ENCODE data around the gene CDADC1.

CDADC1 gene

DNA sequence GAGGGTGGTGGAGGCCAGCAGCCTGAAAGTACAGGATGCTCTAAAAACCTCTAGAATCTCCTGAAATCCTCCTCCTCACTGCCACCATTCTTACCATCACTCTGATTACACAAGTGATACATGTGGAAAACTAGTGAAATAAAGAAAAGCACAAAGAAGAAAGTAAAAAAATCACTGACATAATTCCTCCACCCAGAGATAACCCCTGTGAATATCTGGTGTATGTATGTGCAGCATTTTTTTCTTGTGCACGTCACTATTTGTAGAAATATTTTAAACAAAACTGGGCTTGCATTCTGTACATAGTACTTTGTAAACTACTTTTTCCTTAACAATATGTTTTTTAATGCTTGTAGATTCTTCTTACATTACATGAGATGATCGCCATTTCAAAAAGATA, 73.2 kb downstream of the CDADC1 start:
- no peak overlapping the region for H3K4me3 ChIP-seq (replicated peaks; ENCODE audit: insufficient read depth, low read length)
- no peak for DNase-seq (ENCODE audit: low read depth in 1 of 2, low spot score in 1 of 2)
- no peak overlapping the region for H3K27ac ChIP-seq (replicated peaks)
- H3K27me3 ChIP-seq (ENCODE audit: insufficient read depth, poor library complexity, severe bottlenecking), result no peaks in the 10 kb centered on the region
- TF ChIP-seq, protein P1, sequence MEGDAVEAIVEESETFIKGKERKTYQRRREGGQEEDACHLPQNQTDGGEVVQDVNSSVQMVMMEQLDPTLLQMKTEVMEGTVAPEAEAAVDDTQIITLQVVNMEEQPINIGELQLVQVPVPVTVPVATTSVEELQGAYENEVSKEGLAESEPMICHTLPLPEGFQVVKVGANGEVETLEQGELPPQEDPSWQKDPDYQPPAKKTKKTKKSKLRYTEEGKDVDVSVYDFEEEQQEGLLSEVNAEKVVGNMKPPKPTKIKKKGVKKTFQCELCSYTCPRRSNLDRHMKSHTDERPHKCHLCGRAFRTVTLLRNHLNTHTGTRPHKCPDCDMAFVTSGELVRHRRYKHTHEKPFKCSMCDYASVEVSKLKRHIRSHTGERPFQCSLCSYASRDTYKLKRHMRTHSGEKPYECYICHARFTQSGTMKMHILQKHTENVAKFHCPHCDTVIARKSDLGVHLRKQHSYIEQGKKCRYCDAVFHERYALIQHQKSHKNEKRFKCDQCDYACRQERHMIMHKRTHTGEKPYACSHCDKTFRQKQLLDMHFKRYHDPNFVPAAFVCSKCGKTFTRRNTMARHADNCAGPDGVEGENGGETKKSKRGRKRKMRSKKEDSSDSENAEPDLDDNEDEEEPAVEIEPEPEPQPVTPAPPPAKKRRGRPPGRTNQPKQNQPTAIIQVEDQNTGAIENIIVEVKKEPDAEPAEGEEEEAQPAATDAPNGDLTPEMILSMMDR (IDR thresholded peaks at IDR 0.05; ENCODE audit: insufficient read depth, low read length), result no peak
- TF ChIP-seq GABPA (IDR thresholded peaks at IDR 0.05; ENCODE audit: low read depth) (no peak), POLR2AphosphoS5 (IDR thresholded peaks at IDR 0.05; ENCODE audit: low read depth) (no peak), SPI1 (IDR thresholded peaks at IDR 0.05; ENCODE audit: borderline replicate concordance, low read depth) (no peak)
- TF ChIP-seq, protein P2, sequence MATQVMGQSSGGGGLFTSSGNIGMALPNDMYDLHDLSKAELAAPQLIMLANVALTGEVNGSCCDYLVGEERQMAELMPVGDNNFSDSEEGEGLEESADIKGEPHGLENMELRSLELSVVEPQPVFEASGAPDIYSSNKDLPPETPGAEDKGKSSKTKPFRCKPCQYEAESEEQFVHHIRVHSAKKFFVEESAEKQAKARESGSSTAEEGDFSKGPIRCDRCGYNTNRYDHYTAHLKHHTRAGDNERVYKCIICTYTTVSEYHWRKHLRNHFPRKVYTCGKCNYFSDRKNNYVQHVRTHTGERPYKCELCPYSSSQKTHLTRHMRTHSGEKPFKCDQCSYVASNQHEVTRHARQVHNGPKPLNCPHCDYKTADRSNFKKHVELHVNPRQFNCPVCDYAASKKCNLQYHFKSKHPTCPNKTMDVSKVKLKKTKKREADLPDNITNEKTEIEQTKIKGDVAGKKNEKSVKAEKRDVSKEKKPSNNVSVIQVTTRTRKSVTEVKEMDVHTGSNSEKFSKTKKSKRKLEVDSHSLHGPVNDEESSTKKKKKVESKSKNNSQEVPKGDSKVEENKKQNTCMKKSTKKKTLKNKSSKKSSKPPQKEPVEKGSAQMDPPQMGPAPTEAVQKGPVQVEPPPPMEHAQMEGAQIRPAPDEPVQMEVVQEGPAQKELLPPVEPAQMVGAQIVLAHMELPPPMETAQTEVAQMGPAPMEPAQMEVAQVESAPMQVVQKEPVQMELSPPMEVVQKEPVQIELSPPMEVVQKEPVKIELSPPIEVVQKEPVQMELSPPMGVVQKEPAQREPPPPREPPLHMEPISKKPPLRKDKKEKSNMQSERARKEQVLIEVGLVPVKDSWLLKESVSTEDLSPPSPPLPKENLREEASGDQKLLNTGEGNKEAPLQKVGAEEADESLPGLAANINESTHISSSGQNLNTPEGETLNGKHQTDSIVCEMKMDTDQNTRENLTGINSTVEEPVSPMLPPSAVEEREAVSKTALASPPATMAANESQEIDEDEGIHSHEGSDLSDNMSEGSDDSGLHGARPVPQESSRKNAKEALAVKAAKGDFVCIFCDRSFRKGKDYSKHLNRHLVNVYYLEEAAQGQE (IDR thresholded peaks at IDR 0.05; ENCODE audit: insufficient replicate concordance, low read depth), result no peak

DNA sequence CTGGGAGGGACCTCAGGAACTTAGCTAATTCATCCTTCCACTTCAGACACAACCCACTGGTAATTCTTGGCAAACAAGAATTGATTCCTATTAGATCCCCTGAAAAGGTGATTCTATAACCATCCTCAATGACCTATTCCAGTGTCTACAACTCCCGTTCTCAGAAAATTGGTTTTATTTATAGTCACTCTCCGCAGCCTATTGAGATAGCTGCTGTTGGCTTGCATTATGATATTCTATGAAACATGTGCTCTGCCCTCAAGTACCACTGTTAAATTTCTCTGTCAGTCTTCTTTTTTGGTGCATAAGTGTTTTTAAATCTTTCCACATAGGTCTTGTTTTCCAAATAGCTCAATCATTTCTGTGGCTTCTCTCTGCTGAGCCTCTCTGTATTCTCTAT, 75.0 kb downstream of the CDADC1 start:
- Histone ChIP-seq H3K27ac (replicated peaks) (no peak overlapping the region), H3K4me3 (replicated peaks; ENCODE audit: insufficient read depth, low read length) (no peak overlapping the region), H3K27me3 (ENCODE audit: insufficient read depth, poor library complexity, severe bottlenecking) (no peaks in the 10 kb centered on the region)
- no peak for DNase-seq (ENCODE audit: low read depth in 1 of 2, low spot score in 1 of 2)
- TF ChIP-seq SPI1 (IDR thresholded peaks at IDR 0.05; ENCODE audit: borderline replicate concordance, low read depth), result no peak
- TF ChIP-seq, protein P2 (IDR thresholded peaks at IDR 0.05; ENCODE audit: insufficient replicate concordance, low read depth), result no peak
- TF ChIP-seq POLR2AphosphoS5 (IDR thresholded peaks at IDR 0.05; ENCODE audit: low read depth), result no peak
- TF ChIP-seq, protein P1 (IDR thresholded peaks at IDR 0.05; ENCODE audit: insufficient read depth, low read length), result no peak
- no peak for TF ChIP-seq GABPA (IDR thresholded peaks at IDR 0.05; ENCODE audit: low read depth)

DNA sequence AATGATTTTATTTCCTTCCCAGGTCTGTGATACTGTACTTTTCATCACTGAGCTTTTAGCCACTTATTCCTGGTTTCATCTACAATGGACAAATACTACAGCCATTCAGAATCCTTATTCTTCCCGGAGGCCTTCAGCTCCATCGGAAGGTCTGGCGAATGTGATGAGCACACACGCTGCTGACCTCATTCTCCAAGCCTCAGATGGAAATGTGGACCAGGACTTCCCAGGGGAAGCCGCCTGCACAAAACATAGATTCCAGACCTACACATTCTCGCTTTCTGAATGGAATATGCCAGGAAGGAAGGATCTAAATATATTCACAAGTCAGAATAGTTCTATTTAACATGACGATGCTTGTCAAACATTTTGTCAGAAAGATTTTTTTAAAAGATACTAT, 75.6 kb downstream of the CDADC1 start:
- no peak for DNase-seq (ENCODE audit: low read depth in 1 of 2, low spot score in 1 of 2)
- Histone ChIP-seq H3K27ac (replicated peaks) (no peak overlapping the region), H3K27me3 (ENCODE audit: insufficient read depth, poor library complexity, severe bottlenecking) (no peaks in the 10 kb centered on the region), H3K4me3 (replicated peaks; ENCODE audit: insufficient read depth, low read length) (no peak overlapping the region)
- TF ChIP-seq, protein P1 (IDR thresholded peaks at IDR 0.05; ENCODE audit: insufficient read depth, low read length), result no peak
- TF ChIP-seq GABPA (IDR thresholded peaks at IDR 0.05; ENCODE audit: low read depth) (no peak), SPI1 (IDR thresholded peaks at IDR 0.05; ENCODE audit: borderline replicate concordance, low read depth) (no peak), POLR2AphosphoS5 (IDR thresholded peaks at IDR 0.05; ENCODE audit: low read depth) (no peak)
- TF ChIP-seq, protein P2 (IDR thresholded peaks at IDR 0.05; ENCODE audit: insufficient replicate concordance, low read depth), result no peak
